Fibroblast of pulmonary artery (primary cell): ENCODE data around the gene ANKHD1.

Experiments used
- DNase-seq: peaks from one replicate; pipeline ENCODE4 v3.0.0-alpha.2; 2010; ENCODE audit warnings: low read depth
- H3K4me3 ChIP-seq: replicated peaks from 2 replicates; pipeline ENCODE4 v1.5.1; 2011; ENCODE audit warnings: low read depth, mild to moderate bottlenecking, control low read depth, low read length, moderate library complexity
- TF ChIP-seq, protein P1 (sequence below): IDR thresholded peaks from 2 replicates; pipeline ENCODE4 v1.5.1; 2011; ENCODE audit warnings: mild to moderate bottlenecking, control low read depth, low read length, inconsistent platforms; ENCODE audit errors: missing control alignments

The ANKHD1 gene

DNA sequence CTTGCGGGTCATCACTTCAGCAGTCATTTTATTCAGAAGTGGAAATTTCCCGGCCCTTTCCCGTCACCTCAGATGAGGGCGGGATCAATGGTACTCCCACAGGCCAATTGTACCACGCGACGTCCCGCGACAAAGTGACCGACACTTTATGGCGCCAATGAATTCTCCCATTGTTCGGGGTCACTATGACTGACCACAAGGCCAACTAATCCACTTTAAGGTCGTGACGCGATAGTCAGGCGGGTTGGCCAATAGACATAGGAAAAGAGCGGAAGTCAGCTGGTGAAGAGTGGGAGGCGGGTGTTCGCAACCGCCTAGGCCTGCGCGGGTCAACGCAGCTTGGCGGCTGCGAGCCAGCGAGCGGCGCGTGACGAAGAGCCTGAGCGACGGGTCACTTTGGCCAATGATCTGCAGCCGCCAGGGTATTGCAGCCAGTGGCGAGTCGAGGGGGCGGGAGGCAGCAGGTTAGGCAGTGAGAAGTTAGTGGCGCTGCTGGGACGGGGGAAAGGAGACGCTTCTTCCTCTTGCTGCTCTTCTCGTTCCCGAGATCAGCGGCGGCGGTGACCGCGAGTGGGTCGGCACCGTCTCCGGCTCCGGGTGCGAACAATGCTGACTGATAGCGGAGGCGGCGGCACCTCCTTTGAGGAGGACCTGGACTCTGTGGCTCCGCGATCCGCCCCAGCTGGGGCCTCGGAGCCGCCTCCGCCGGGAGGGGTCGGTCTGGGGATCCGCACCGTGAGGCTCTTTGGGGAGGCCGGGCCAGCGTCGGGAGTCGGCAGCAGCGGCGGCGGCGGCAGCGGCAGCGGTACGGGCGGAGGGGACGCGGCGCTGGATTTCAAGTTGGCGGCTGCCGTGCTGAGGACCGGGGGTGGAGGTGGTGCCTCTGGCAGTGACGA is at the start of gene ANKHD1:
Gene ANKHD1, plus strand, starts transcription at position 472 of the 896 bp plus-strand sequence. Its CDS starts 135 bp downstream, at position 607.
- peak; percentile 100 for DNase-seq
- H3K4me3 ChIP-seq: peak within 1 kb of the TSS; percentile 95
- TF ChIP-seq, protein P1, sequence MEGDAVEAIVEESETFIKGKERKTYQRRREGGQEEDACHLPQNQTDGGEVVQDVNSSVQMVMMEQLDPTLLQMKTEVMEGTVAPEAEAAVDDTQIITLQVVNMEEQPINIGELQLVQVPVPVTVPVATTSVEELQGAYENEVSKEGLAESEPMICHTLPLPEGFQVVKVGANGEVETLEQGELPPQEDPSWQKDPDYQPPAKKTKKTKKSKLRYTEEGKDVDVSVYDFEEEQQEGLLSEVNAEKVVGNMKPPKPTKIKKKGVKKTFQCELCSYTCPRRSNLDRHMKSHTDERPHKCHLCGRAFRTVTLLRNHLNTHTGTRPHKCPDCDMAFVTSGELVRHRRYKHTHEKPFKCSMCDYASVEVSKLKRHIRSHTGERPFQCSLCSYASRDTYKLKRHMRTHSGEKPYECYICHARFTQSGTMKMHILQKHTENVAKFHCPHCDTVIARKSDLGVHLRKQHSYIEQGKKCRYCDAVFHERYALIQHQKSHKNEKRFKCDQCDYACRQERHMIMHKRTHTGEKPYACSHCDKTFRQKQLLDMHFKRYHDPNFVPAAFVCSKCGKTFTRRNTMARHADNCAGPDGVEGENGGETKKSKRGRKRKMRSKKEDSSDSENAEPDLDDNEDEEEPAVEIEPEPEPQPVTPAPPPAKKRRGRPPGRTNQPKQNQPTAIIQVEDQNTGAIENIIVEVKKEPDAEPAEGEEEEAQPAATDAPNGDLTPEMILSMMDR: no peak

GRCh38 chr5:140355546-140355945 is 46.1 kb upstream of the ANKHD1 start:
- TF ChIP-seq, protein P1: no peak
- no peak for DNase-seq
- no peak overlapping the region for H3K4me3 ChIP-seq

DNA sequence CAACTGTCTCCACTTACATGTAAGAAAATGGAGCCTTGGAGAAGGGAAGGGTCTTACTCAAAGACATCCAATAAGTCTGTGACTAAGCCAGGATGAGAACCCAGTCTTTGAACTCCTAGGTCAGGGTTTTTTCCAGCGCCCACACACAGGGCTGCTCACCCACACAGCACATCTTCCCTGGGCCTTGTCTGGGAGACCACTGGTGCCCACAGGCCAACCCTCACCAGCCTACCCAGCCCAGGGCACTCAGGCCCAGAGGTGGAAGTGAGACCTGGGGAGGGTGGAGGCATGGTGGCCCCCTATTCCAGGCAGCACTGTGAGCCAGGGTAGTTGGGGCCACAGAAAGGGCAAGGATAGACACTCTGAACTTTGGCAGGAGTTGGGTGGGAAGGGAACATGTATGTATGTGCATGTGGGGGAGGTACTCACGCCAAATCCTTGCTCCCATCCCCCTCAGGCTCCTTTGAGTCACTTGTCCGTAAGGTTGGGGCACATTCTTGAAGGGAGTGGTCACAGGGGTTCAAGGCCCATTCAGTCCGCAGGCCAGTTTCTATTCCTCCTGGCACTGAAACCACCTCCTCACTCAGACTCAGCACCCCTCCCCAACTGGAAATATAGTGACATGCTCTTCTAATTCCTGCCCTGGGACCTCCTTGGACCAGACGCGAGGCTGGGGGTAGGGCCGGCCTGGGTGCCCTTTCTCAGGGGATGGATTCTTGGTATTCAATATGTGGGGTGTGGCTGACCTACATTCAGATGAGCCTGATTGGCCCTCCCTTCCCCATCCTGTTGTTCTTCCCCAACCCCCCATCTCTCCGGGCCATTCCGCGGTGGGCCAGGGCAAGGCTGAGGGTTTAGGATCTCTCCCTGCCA is 44.5 kb upstream of the ANKHD1 start:
- TF ChIP-seq, protein P1: no peak
- DNase-seq: no peak
- no peak overlapping the region for H3K4me3 ChIP-seq

- TF ChIP-seq, protein P1: peak; percentile 84
- peak; percentile 91 for DNase-seq
- no peak overlapping the region for H3K4me3 ChIP-seq
Observed at GRCh38 chr5:140357726-140358093, 43.9 kb upstream of the ANKHD1 start.

- DNase-seq: peak; percentile 59
Observed at GRCh38 chr5:140358738-140359310, 42.8 kb upstream of the ANKHD1 start.

DNA sequence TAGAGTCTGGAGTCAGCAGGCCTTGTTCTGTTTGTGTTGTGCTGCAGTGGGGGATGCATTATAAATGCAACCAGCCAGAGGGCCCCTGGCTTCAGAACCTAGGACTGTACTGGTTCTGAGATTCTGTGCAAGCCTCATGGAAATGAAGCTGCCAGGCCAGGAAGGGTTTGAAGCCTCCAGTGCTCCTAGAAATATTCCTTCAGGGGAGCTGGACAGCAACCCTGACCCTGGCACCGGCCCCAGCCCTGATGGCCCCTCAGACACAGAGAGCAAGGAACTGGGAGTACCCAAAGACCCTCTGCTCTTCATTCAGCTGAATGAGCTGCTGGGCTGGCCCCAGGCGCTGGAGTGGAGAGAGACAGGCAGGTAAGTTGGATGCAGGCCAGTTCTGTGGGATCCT is 41.5 kb upstream of the ANKHD1 start, which contains the start of gene SLC4A9:
Gene SLC4A9, plus strand, starts transcription at position 94 of the 400 bp plus-strand sequence. Its CDS starts 43 bp downstream, at position 137.
- DNase-seq: no peak
- TF ChIP-seq, protein P1: no peak
- no peak within 1 kb of the TSS for H3K4me3 ChIP-seq

More at GRCh38 chr5:140358738-140359310, 42.8 kb upstream of the ANKHD1 start:
- no peak overlapping the region for H3K4me3 ChIP-seq
- TF ChIP-seq, protein P1: peak; percentile 70
